Fibroblast of lung (primary cell): ENCODE data around the gene ATP6V1G2. TPM values are rescaled to one million over a fixed set of nuclear protein-coding genes. Genes with fewer than 3 reads are reported as not detected.

Experiments
- DNase-seq, 2 donors: peaks; one replicate each; pipeline versions ENCODE4 v3.0.0 to v3.0.0-alpha.2; 2010; ENCODE audit warnings: low read depth in 2 of 2
- H2AFZ ChIP-seq: 2 replicates; pipeline ENCODE4 v1.5.1; 2012; ENCODE audit warnings: low read length, control low read depth, inconsistent platforms
- H3K27ac ChIP-seq: 2 replicates; pipeline ENCODE4 v1.5.1; 2011; ENCODE audit warnings: low read length, control low read depth; ENCODE audit not compliant: insufficient read depth
- H3K27me3 ChIP-seq: 2 replicates; pipeline ENCODE4 v1.5.1; 2011; ENCODE audit warnings: mild to moderate bottlenecking, low read length; ENCODE audit not compliant: control insufficient read depth, insufficient read depth
- H3K36me3 ChIP-seq: 2 replicates; pipeline ENCODE4 v1.5.1; 2011; ENCODE audit warnings: low read length; ENCODE audit not compliant: control insufficient read depth, insufficient read depth
- H3K4me1 ChIP-seq: 2 replicates; pipeline ENCODE4 v1.5.1; 2011; ENCODE audit warnings: low read length; ENCODE audit not compliant: control insufficient read depth, insufficient read depth; ENCODE audit errors: extremely low read depth
- H3K4me2 ChIP-seq: 2 replicates; pipeline ENCODE4 v1.5.1; 2011; ENCODE audit warnings: low read length, control low read depth; ENCODE audit not compliant: insufficient read depth; ENCODE audit errors: extremely low read depth
- H3K4me3 ChIP-seq, 4 experiments: fragments of 200-600 bp in 1 of 4; sonication (generic) in 1 of 4; replicated peaks in 1 of 4; 2 replicates each; pipeline ENCODE4 v1.5.1; 2011 to 2016; ENCODE audit warnings: low read length in 4 of 4, low read depth in 3 of 4, mild to moderate bottlenecking in 3 of 4, control low read depth in 2 of 4, inconsistent platforms in 1 of 4, mixed read lengths in 1 of 4; ENCODE audit not compliant: insufficient read depth in 1 of 4; ENCODE audit errors: control extremely low read depth in 1 of 4
- H3K79me2 ChIP-seq: 2 replicates; pipeline ENCODE4 v1.5.1; 2012; ENCODE audit warnings: mild to moderate bottlenecking, low read length, inconsistent platforms; ENCODE audit not compliant: control insufficient read depth, insufficient read depth
- H3K9ac ChIP-seq: 2 replicates; pipeline ENCODE4 v1.5.1; 2011; ENCODE audit warnings: mild to moderate bottlenecking, low read length, control low read depth; ENCODE audit not compliant: insufficient read depth
- H3K9me3 ChIP-seq: 2 replicates; pipeline ENCODE4 v1.5.1; 2012; ENCODE audit warnings: low read depth, low read length; ENCODE audit not compliant: control insufficient read depth, insufficient read depth
- H4K20me1 ChIP-seq: 2 replicates; pipeline ENCODE4 v1.5.1; 2011; ENCODE audit warnings: low read length; ENCODE audit not compliant: control insufficient read depth, insufficient read depth; ENCODE audit errors: extremely low read depth
- CTCF ChIP-seq, 2 donors: IDR thresholded peaks in 1 of 2; conservative IDR thresholded peaks in 1 of 2; 1 replicate in 1 of 2; 2 replicates in 1 of 2; pipeline ENCODE4 v1.5.1; 2011 to 2012; ENCODE audit warnings: low read length in 2 of 2, control low read depth in 1 of 2, inconsistent platforms in 1 of 2, low read depth in 1 of 2, mild to moderate bottlenecking in 1 of 2
- EZH2 ChIP-seq: IDR thresholded peaks from 2 replicates; pipeline ENCODE4 v1.5.1; 2012; ENCODE audit warnings: low read length, control low read depth, mild to moderate bottlenecking; ENCODE audit errors: missing control alignments
- polyA plus RNA-seq, 2 donors: library from polyadenylated mRNA; depleted of rRNA in 1 of 2; stranded (reverse) in 1 of 2; unstranded in 1 of 2; fragments of >200 nt; gene quantifications; 2 replicates each; pipeline ENCODE4 v1.2.1, GENCODE V29; 2011 to 2012; ENCODE audit warnings: missing spikeins in 1 of 2
- total RNA-seq: library from RNA; depleted of rRNA; stranded (reverse); fragments of >200 nt; gene quantifications from 2 replicates; pipeline ENCODE4 v1.2.1, GENCODE V29; 2014

Gene ATP6V1G2
- total and polyA plus RNA-seq, 2 donors (not counting 1 experiment from before 2014, with no cell fraction given): 11.2 to 16.0 TPM

- H3K79me2 ChIP-seq: peaks cover 3% of the 10 kb centered on the region
- no peak within 1 kb of the TSS for H3K4me2 ChIP-seq
- DNase-seq: no peak
- H2AFZ ChIP-seq: no peak within 1 kb of the TSS
- peaks cover 8% of the 10 kb centered on the region for H3K4me1 ChIP-seq
- no peak within 1 kb of the TSS for H3K9ac ChIP-seq
- H3K27ac ChIP-seq: no peak within 1 kb of the TSS
- H4K20me1 ChIP-seq: no peaks in the 10 kb centered on the region
- H3K9me3 ChIP-seq: no peaks in the 10 kb centered on the region
- H3K4me3 ChIP-seq: no peak within 1 kb of the TSS
- TF ChIP-seq EZH2 (no peak), CTCF (conservative IDR thresholded peaks at IDR 0.05 in 1 of 2, IDR thresholded peaks at IDR 0.05 in 1 of 2; ENCODE audit: low read depth in 1 of 2, low read length in 2 of 2) (no peak)
- no peaks in the 10 kb centered on the region for H3K27me3 ChIP-seq
- H3K36me3 ChIP-seq: peaks cover 21% of the 10 kb centered on the region
Measured at GRCh38 chr6:31528821-31529328, 17.5 kb downstream of the ATP6V1G2 start, which contains the start of gene MCCD1. Gene MCCD1 (plus strand): TSS chr6:31528962. CDS start chr6:31529015, 53 bp downstream.

GRCh38 chr6:31528307-31528777, 18.1 kb downstream of the ATP6V1G2 start:
- TF ChIP-seq EZH2: no peak
- TF ChIP-seq CTCF (conservative IDR thresholded peaks at IDR 0.05 in 1 of 2, IDR thresholded peaks at IDR 0.05 in 1 of 2; ENCODE audit: low read depth in 1 of 2, low read length in 2 of 2): no peak
- Histone ChIP-seq H3K4me2 (no peak overlapping the region), H3K9ac (no peak overlapping the region), H3K4me3 (no peak overlapping the region), H4K20me1 (no peaks in the 10 kb centered on the region), H3K9me3 (no peaks in the 10 kb centered on the region), H3K79me2 (peaks cover 3% of the 10 kb centered on the region), H3K27ac (no peak overlapping the region), H3K27me3 (no peaks in the 10 kb centered on the region), H3K36me3 (peaks cover 19% of the 10 kb centered on the region), H3K4me1 (peaks cover 8% of the 10 kb centered on the region), H2AFZ (no peak overlapping the region)
- no peak for DNase-seq

GRCh38 chr6:31525932-31526591, 20.3 kb downstream of the ATP6V1G2 start:
- H3K27me3 ChIP-seq: no peaks in the 10 kb centered on the region
- TF ChIP-seq EZH2 (no peak), CTCF (conservative IDR thresholded peaks at IDR 0.05 in 1 of 2, IDR thresholded peaks at IDR 0.05 in 1 of 2; ENCODE audit: low read depth in 1 of 2, low read length in 2 of 2) (no peak)
- H3K4me3 ChIP-seq: no peak overlapping the region
- H3K36me3 ChIP-seq: peaks cover 8% of the 10 kb centered on the region
- H3K79me2 ChIP-seq: no peaks in the 10 kb centered on the region
- H2AFZ ChIP-seq: peak overlapping the region; percentile 20
- peak in 1 of 2 donors; percentile 48 for DNase-seq
- peak overlapping the region; percentile 25 for H3K4me2 ChIP-seq
- H4K20me1 ChIP-seq: no peaks in the 10 kb centered on the region
- peak overlapping the region; percentile 37 for H3K27ac ChIP-seq
- H3K9me3 ChIP-seq: no peaks in the 10 kb centered on the region
- no peak overlapping the region for H3K9ac ChIP-seq
- peaks cover 8% of the 10 kb centered on the region for H3K4me1 ChIP-seq
